ENCODE data around the gene JDP2. TPM values are rescaled to one million over a fixed set of nuclear protein-coding genes. Genes with fewer than 3 reads are reported as not detected.

Gene JDP2
- total RNA-seq, 2 experiments from 2014 or later = 1.3 to 1.4 TPM

- ATAC-seq (peak; percentile 42), DNase-seq (peak; percentile 59)
- ChIA-PET CTCF (interaction anchor here (0.6 to 1.9 kb wide), 20 partner anchors 9 to 313 kb away, joined by 3 to 17 read pairs (median 4); no protein-coding TSS in a partner anchor), POLR2A (no interaction called here)
- no peaks in the 10 kb centered on the region for H3K4me1 Mint-ChIP-seq (ENCODE audit: low read depth)
- no peak overlapping the region for H3K27ac Mint-ChIP-seq
- H3K4me3 Mint-ChIP-seq = no peak overlapping the region
- peaks cover 2% of the 10 kb centered on the region for H3K27me3 Mint-ChIP-seq
- no peaks in the 10 kb centered on the region for H3K9me3 Mint-ChIP-seq
- H3K36me3 Mint-ChIP-seq (ENCODE audit: low read depth) = no peaks in the 10 kb centered on the region
- intact Hi-C loops (cut with micrococcal nuclease) = no loop called here
- TF ChIP-seq CTCF (IDR thresholded peaks at IDR 0.05) = no peak
Measured at GRCh38 chr14:75453817-75454434, 26.1 kb downstream of the JDP2 start.

- ATAC-seq = no peak
- Mint-ChIP-seq H3K36me3 (ENCODE audit: low read depth) (no peaks in the 10 kb centered on the region), H3K27me3 (peaks cover 2% of the 10 kb centered on the region), H3K9me3 (no peaks in the 10 kb centered on the region), H3K27ac (no peak overlapping the region), H3K4me1 (ENCODE audit: low read depth) (no peaks in the 10 kb centered on the region), H3K4me3 (no peak overlapping the region)
- TF ChIP-seq CTCF (IDR thresholded peaks at IDR 0.05) = no peak
- ChIA-PET CTCF (interaction anchor here (1.0 to 1.5 kb wide), 4 partner anchors 8 to 147 kb away, joined by 3 to 8 read pairs (median 4); no protein-coding TSS in a partner anchor), POLR2A (no interaction called here)
- DNase-seq = no peak
- intact Hi-C loops (cut with micrococcal nuclease) = no loop called here
Measured at GRCh38 chr14:75454963-75455546, 27.2 kb downstream of the JDP2 start.

GRCh38 chr14:75456069-75456996, 28.5 kb downstream of the JDP2 start:
- no peak overlapping the region for H3K27ac Mint-ChIP-seq
- H3K27me3 Mint-ChIP-seq = no peaks in the 10 kb centered on the region
- POLR2A ChIA-PET = no interaction called here
- H3K4me1 Mint-ChIP-seq (ENCODE audit: low read depth) = no peaks in the 10 kb centered on the region
- H3K9me3 Mint-ChIP-seq = no peaks in the 10 kb centered on the region
- TF ChIP-seq CTCF (IDR thresholded peaks at IDR 0.05) = no peak
- intact Hi-C loops (cut with micrococcal nuclease) = no loop called here
- no peak overlapping the region for H3K4me3 Mint-ChIP-seq
- CTCF ChIA-PET = interaction anchor here (1.0 kb wide), 1 partner anchor 9 kb away, joined by 3 read pairs; no protein-coding TSS in a partner anchor
- H3K36me3 Mint-ChIP-seq (ENCODE audit: low read depth) = no peaks in the 10 kb centered on the region
- DNase-seq (no peak), ATAC-seq (no peak)

GRCh38 chr14:75456997-75457335, 29.1 kb downstream of the JDP2 start:
- no peak for DNase-seq
- no peak overlapping the region for H3K27ac Mint-ChIP-seq
- H3K36me3 Mint-ChIP-seq (ENCODE audit: low read depth) = no peaks in the 10 kb centered on the region
- POLR2A ChIA-PET = no interaction called here
- no peak overlapping the region for H3K4me3 Mint-ChIP-seq
- CTCF ChIA-PET = no interaction called here
- no peaks in the 10 kb centered on the region for H3K4me1 Mint-ChIP-seq (ENCODE audit: low read depth)
- intact Hi-C loops (cut with micrococcal nuclease) = no loop called here
- no peaks in the 10 kb centered on the region for H3K27me3 Mint-ChIP-seq
- no peak for ATAC-seq
- TF ChIP-seq CTCF (IDR thresholded peaks at IDR 0.05) = no peak
- H3K9me3 Mint-ChIP-seq = no peaks in the 10 kb centered on the region
